HFF-Myc (cell line): Measurements from ENCODE around the gene R3HDM2.

Experiments used
- DNase-seq: peaks from one replicate; pipeline ENCODE4 v3.0.0-alpha.2; 2011; ENCODE audit warnings: low read depth; ENCODE audit errors: extremely low read depth
- H3K4me3 ChIP-seq: replicated peaks from 2 replicates; pipeline ENCODE4 v1.5.1; 2011; ENCODE audit warnings: low read depth, mild to moderate bottlenecking, control low read depth, low read length
- CTCF ChIP-seq: IDR thresholded peaks from 2 replicates; pipeline ENCODE4 v1.5.1; 2012; ENCODE audit warnings: mild to moderate bottlenecking, low read depth, low read length, control low read depth; ENCODE audit errors: missing control alignments

R3HDM2 gene

GRCh38 chr12:57456145-57456700 is 25.4 kb upstream of the R3HDM2 start:
- no peak for DNase-seq
- no peak overlapping the region for H3K4me3 ChIP-seq
- peak; percentile 75 for TF ChIP-seq CTCF

- TF ChIP-seq CTCF, result no peak
- no peak overlapping the region for H3K4me3 ChIP-seq
- no peak for DNase-seq
These were observed 24.7 kb upstream of the R3HDM2 start for GRCh38 chr12:57455374-57456144.

GRCh38 chr12:57454566-57455373 is 23.9 kb upstream of the R3HDM2 start, which contains the start of gene INHBE:
Gene INHBE, plus strand, starts transcription at chr12:57455307. Its CDS starts 230 bp downstream, at chr12:57455537.
- H3K4me3 ChIP-seq, result no peak within 1 kb of the TSS
- TF ChIP-seq CTCF, result no peak
- DNase-seq, result no peak

- no peak for DNase-seq
- TF ChIP-seq CTCF, result no peak
These were observed 23.3 kb upstream of the R3HDM2 start for GRCh38 chr12:57454213-57454565.

GRCh38 chr12:57452937-57453509 is 22.2 kb upstream of the R3HDM2 start:
- peak; percentile 96 for TF ChIP-seq CTCF
- DNase-seq, result no peak
- no peak overlapping the region for H3K4me3 ChIP-seq

More at GRCh38 chr12:57454213-57454565, 23.3 kb upstream of the R3HDM2 start:
- no peak overlapping the region for H3K4me3 ChIP-seq

- DNase-seq, result no peak
- no peak overlapping the region for H3K4me3 ChIP-seq
- no peak for TF ChIP-seq CTCF
These were observed 21.5 kb upstream of the R3HDM2 start for GRCh38 chr12:57452181-57452936.
